Loucy (cell line): ENCODE measurements around the gene MALRD1.

Source experiments
- H2AFZ ChIP-seq: fragments of 200-600 bp; sonication (generic); 2 replicates; pipeline ENCODE4 v1.6.0; 2016; ENCODE audit warnings: antibody characterized with exemption, mild to moderate bottlenecking, low read length, moderate library complexity
- H3F3A ChIP-seq: fragments of 200-600 bp; 2 replicates; pipeline ENCODE4 v1.6.0; 2016; ENCODE audit warnings: antibody characterized with exemption, low read depth, mild to moderate bottlenecking
- H3K27me3 ChIP-seq: fragments of 200-600 bp; sonication (generic); 2 replicates; pipeline ENCODE4 v1.6.1; 2014; ENCODE audit warnings: low read length, mild to moderate bottlenecking; ENCODE audit not compliant: insufficient read depth, poor library complexity, severe bottlenecking
- H3K36me3 ChIP-seq: fragments of 200-600 bp; sonication (generic); 2 replicates; pipeline ENCODE4 v1.6.1; 2016; ENCODE audit warnings: low read length; ENCODE audit not compliant: insufficient read depth
- H3K4me1 ChIP-seq: fragments of 200-600 bp; sonication (generic); 2 replicates; pipeline ENCODE4 v1.5.1; 2014; ENCODE audit warnings: low read length, mild to moderate bottlenecking; ENCODE audit not compliant: insufficient read depth, poor library complexity, severe bottlenecking
- H3K4me2 ChIP-seq: fragments of 200-600 bp; sonication (generic); 2 replicates; pipeline ENCODE4 v1.6.0; 2014; ENCODE audit warnings: antibody characterized with exemption, low read length, low read depth, mild to moderate bottlenecking; ENCODE audit not compliant: poor library complexity, severe bottlenecking
- H3K4me3 ChIP-seq: fragments of 200-600 bp; sonication (generic); 2 replicates; pipeline ENCODE4 v1.5.1; 2014; ENCODE audit warnings: low read length, mild to moderate bottlenecking, mixed read lengths; ENCODE audit not compliant: poor library complexity, severe bottlenecking
- H3K79me2 ChIP-seq: fragments of 200-600 bp; sonication (generic); 2 replicates; pipeline ENCODE4 v1.6.1; 2014; ENCODE audit warnings: low read length; ENCODE audit not compliant: insufficient read depth
- H3K9ac ChIP-seq: fragments of 200-600 bp; sonication (generic); 2 replicates; pipeline ENCODE4 v1.6.0; 2014; ENCODE audit warnings: mild to moderate bottlenecking, low read depth, low read length, moderate library complexity; ENCODE audit not compliant: poor library complexity, severe bottlenecking
- H3K9me2 ChIP-seq: fragments of 200-600 bp; sonication (generic); replicated peaks from 2 replicates; pipeline ENCODE4 v1.6.1; 2016; ENCODE audit warnings: low read depth, low read length, mixed read lengths
- H3K9me3 ChIP-seq: fragments of 200-600 bp; sonication (generic); 2 replicates; pipeline ENCODE4 v1.6.1; 2014; ENCODE audit warnings: mild to moderate bottlenecking, antibody characterized with exemption, low read length, low read depth; ENCODE audit not compliant: insufficient read depth
- H4K20me1 ChIP-seq: fragments of 200-600 bp; sonication (generic); 2 replicates; pipeline ENCODE4 v1.6.0; 2014; ENCODE audit warnings: antibody characterized with exemption, low read length, mild to moderate bottlenecking; ENCODE audit not compliant: insufficient read depth, poor library complexity, severe bottlenecking
- EZH2phosphoT487 ChIP-seq: fragments of 200-600 bp; IDR thresholded peaks from 2 replicates; pipeline ENCODE4 v1.6.1; 2018; ENCODE audit warnings: antibody characterized with exemption, mild to moderate bottlenecking, moderate library complexity, borderline replicate concordance
- TF ChIP-seq, protein P1 (sequence below): fragments of 200-600 bp; sonication (generic); conservative IDR thresholded peaks from 2 replicates; pipeline ENCODE4 v1.5.1; 2014; ENCODE audit warnings: mild to moderate bottlenecking, antibody characterized with exemption, low read length

The MALRD1 gene

DNA sequence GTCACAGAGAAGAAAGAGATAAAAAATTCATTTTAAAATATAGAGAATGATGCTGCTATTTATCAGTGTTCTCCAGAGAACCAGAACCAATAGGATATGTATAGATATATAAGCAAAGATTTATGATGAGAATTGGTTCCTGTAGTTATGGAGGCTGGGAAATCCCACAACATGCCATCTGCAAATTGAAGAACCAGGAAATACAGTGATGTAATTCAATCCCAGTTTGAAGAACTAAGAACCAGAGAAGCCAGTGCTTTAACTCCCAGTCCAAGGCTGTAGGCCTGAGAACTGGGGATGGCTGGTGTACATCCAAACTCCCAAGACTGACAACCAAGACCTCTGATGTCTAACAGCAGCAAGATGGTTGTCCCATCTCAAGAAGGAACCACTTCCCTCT, 574.7 kb downstream of the MALRD1 start:
- Histone ChIP-seq H3K79me2 (no peaks in the 10 kb centered on the region), H3K27me3 (no peaks in the 10 kb centered on the region), H3K36me3 (no peaks in the 10 kb centered on the region), H3K9ac (no peak overlapping the region), H3K4me1 (no peaks in the 10 kb centered on the region), H2AFZ (no peak overlapping the region), H3K9me3 (no peaks in the 10 kb centered on the region), H3K4me2 (no peak overlapping the region), H3F3A (no peaks in the 10 kb centered on the region), H3K9me2 (no peaks in the 10 kb centered on the region), H4K20me1 (no peaks in the 10 kb centered on the region), H3K4me3 (no peak overlapping the region)
- no peak for TF ChIP-seq EZH2phosphoT487
- TF ChIP-seq, protein P1, sequence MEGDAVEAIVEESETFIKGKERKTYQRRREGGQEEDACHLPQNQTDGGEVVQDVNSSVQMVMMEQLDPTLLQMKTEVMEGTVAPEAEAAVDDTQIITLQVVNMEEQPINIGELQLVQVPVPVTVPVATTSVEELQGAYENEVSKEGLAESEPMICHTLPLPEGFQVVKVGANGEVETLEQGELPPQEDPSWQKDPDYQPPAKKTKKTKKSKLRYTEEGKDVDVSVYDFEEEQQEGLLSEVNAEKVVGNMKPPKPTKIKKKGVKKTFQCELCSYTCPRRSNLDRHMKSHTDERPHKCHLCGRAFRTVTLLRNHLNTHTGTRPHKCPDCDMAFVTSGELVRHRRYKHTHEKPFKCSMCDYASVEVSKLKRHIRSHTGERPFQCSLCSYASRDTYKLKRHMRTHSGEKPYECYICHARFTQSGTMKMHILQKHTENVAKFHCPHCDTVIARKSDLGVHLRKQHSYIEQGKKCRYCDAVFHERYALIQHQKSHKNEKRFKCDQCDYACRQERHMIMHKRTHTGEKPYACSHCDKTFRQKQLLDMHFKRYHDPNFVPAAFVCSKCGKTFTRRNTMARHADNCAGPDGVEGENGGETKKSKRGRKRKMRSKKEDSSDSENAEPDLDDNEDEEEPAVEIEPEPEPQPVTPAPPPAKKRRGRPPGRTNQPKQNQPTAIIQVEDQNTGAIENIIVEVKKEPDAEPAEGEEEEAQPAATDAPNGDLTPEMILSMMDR = no peak

DNA sequence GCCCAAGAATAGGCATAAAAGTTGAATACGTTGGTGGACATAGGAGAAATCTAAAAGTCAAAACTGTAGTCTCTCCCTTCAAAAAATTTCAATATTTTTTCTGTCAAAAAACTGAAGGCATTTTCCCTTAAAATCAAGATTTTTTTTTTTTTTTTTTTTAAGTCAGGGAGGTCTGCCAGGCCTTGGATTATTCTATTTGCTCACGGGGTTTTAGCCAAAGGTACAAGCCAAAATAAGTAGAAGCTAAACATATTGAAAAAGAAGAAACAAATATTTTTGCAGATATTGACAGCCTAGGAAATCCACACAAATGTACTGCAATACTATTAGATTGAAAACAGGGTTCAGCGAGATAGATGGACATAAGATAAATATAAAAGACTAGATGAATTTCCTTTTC, 577.6 kb downstream of the MALRD1 start:
- no peaks in the 10 kb centered on the region for H3K4me1 ChIP-seq
- H4K20me1 ChIP-seq = no peaks in the 10 kb centered on the region
- no peaks in the 10 kb centered on the region for H3K79me2 ChIP-seq
- no peak overlapping the region for H2AFZ ChIP-seq
- no peak overlapping the region for H3K9ac ChIP-seq
- no peaks in the 10 kb centered on the region for H3K9me2 ChIP-seq
- H3K27me3 ChIP-seq = no peaks in the 10 kb centered on the region
- H3F3A ChIP-seq = no peaks in the 10 kb centered on the region
- no peak overlapping the region for H3K4me3 ChIP-seq
- no peak for TF ChIP-seq EZH2phosphoT487
- TF ChIP-seq, protein P1 = no peak
- H3K36me3 ChIP-seq = no peaks in the 10 kb centered on the region
- H3K9me3 ChIP-seq = no peaks in the 10 kb centered on the region
- H3K4me2 ChIP-seq = no peak overlapping the region

DNA sequence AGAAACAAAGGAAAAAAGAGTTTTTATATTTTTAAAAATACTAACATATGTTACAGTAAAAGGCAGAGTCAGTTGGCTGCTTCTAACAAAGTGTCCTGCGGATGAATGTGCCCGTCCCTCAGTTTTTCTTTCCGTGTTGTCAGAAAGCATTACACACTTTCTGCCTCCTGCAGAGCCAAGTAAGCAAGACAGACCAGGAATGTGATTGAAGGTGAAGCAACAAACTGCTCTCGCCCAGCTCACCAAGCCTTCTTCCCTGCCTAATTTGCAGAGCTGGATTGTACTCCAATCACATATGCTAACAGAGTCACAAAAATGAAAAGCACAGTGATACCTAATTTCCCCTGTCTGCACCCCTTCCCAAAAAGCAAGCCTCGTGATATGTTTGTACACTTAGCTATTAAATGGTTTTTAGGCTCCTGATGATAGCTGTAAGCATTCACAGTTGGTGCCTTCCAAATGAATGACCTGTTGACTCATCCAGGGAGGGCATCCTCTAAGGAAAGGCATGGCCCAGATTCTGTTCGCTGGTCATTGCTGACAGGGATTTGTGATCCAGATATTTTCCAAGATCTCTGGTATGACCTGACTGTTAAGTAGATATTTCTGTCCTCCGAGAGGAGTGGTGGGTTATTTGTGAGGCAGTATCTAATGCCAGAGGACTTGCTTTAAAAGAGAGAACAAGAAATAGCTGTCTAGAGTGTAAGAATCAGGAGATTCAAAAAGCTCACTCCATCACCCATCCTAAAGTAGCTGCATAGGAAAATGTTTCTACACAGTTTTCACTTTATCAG, 580.4 kb downstream of the MALRD1 start:
- Histone ChIP-seq H4K20me1 (no peaks in the 10 kb centered on the region), H3K4me2 (no peak overlapping the region), H3K27me3 (no peaks in the 10 kb centered on the region), H3K36me3 (no peaks in the 10 kb centered on the region), H3K9me3 (no peaks in the 10 kb centered on the region), H3K9me2 (no peaks in the 10 kb centered on the region), H3K4me3 (no peak overlapping the region), H3K9ac (no peak overlapping the region), H3K79me2 (no peaks in the 10 kb centered on the region), H3K4me1 (no peaks in the 10 kb centered on the region), H2AFZ (no peak overlapping the region), H3F3A (no peaks in the 10 kb centered on the region)
- TF ChIP-seq EZH2phosphoT487 = no peak
- TF ChIP-seq, protein P1 = no peak
